Upper lobe of right lung (tissue), 1 donor: ENCODE measurements around the gene SKIL. TPM values are rescaled to one million over a fixed set of nuclear protein-coding genes. Genes with fewer than 3 reads are reported as not detected.

Experiments
- ATAC-seq: fragments of 200-7000 bp; cut with Tn5 transposase; one replicate; pipeline ENCODE4 v1.9.1; 2020; ENCODE audit warnings: mild to moderate bottlenecking, moderate library complexity
- DNase-seq: peaks from one replicate; pipeline ENCODE4 v3.0.0-alpha.2; 2020
- H3K27ac ChIP-seq: fragments of 200-600 bp; one replicate; pipeline ENCODE4 v1.8.0; 2022
- H3K27me3 ChIP-seq: fragments of 200-600 bp; one replicate; pipeline ENCODE4 v1.8.0; 2022; ENCODE audit warnings: mild to moderate bottlenecking
- H3K36me3 ChIP-seq: fragments of 200-600 bp; one replicate; pipeline ENCODE4 v1.8.0; 2022
- H3K4me1 ChIP-seq: fragments of 200-600 bp; one replicate; pipeline ENCODE4 v1.8.0; 2022
- H3K4me3 ChIP-seq: fragments of 200-600 bp; one replicate; pipeline ENCODE4 v1.8.0; 2022; ENCODE audit warnings: mild to moderate bottlenecking
- H3K9me3 ChIP-seq: fragments of 200-600 bp; one replicate; pipeline ENCODE4 v1.8.0; 2022
- CTCF ChIP-seq: fragments of 200-600 bp; IDR thresholded peaks from one replicate; pipeline ENCODE4 v1.8.0; 2022; ENCODE audit warnings: antibody characterized with exemption
- intact Hi-C: fragments of 100-400 bp; cut with DNase I; formaldehyde crosslinking; loops from one replicate; pipeline ENCODE4 v1.11.0; 2022
- total RNA-seq: library from RNA; stranded (reverse); fragmentation: NEBNext Ultra II Directional; extraction: Animal tissue kit (Norgen Biotek cat#: 25700); gene quantifications from one replicate; pipeline ENCODE4 v1.2.1, GENCODE V29; 2021
- donor health status: DM: no; HTN: yes; CAD: no; lungs with severe emphysema.

SKIL gene
- total RNA-seq, 1 donor from 2014 or later, result 89.4 TPM

GRCh38 chr3:170418422-170419398 lies 61.2 kb downstream of the SKIL start, which contains the start of gene CLDN11:
Gene CLDN11 (plus strand): TSS chr3:170418868. CDS start chr3:170419067, 199 bp downstream.
- Histone ChIP-seq H3K36me3 (no peaks in the 10 kb centered on the region), H3K9me3 (no peaks in the 10 kb centered on the region), H3K27me3 (peaks cover 18% of the 10 kb centered on the region), H3K4me3 (peak within 1 kb of the TSS; percentile 53), H3K27ac (peak within 1 kb of the TSS; percentile 75), H3K4me1 (peaks cover 14% of the 10 kb centered on the region)
- DNase-seq, result no peak
- no peak for TF ChIP-seq CTCF
- ATAC-seq, result peak; percentile 64
- intact Hi-C loops, result loop anchor here (5.0 kb wide), 1 partner anchor 394 kb away; no protein-coding TSS in a partner anchor

GRCh38 chr3:170419557-170420087 lies 62.1 kb downstream of the SKIL start:
- ATAC-seq (peak; percentile 56), DNase-seq (no peak)

GRCh38 chr3:170420307-170420821 lies 62.8 kb downstream of the SKIL start:
- no peaks in the 10 kb centered on the region for H3K9me3 ChIP-seq
- peak overlapping the region; percentile 75 for H3K27ac ChIP-seq
- peaks cover 18% of the 10 kb centered on the region for H3K27me3 ChIP-seq

More at GRCh38 chr3:170419557-170420087, 62.1 kb downstream of the SKIL start:
- TF ChIP-seq CTCF, result no peak
- H3K9me3 ChIP-seq, result no peaks in the 10 kb centered on the region
- peaks cover 14% of the 10 kb centered on the region for H3K4me1 ChIP-seq
- intact Hi-C loops, result loop anchor here (5.0 kb wide), 1 partner anchor 393 kb away; no protein-coding TSS in a partner anchor
- no peaks in the 10 kb centered on the region for H3K36me3 ChIP-seq
- H3K27me3 ChIP-seq, result peaks cover 18% of the 10 kb centered on the region
- H3K4me3 ChIP-seq, result peak overlapping the region; percentile 53
- peak overlapping the region; percentile 75 for H3K27ac ChIP-seq

GRCh38 chr3:170421111-170421641 lies 63.7 kb downstream of the SKIL start:
- DNase-seq, result no peak
- intact Hi-C loops, result no loop called here
- TF ChIP-seq CTCF, result no peak
- Histone ChIP-seq H3K4me1 (peaks cover 14% of the 10 kb centered on the region), H3K9me3 (no peaks in the 10 kb centered on the region), H3K4me3 (peak overlapping the region; percentile 53), H3K27me3 (peaks cover 18% of the 10 kb centered on the region), H3K27ac (peak overlapping the region; percentile 75), H3K36me3 (no peaks in the 10 kb centered on the region)
- ATAC-seq, result no peak

More at GRCh38 chr3:170420307-170420821, 62.8 kb downstream of the SKIL start:
- intact Hi-C loops, result no loop called here
- Histone ChIP-seq H3K4me3 (peak overlapping the region; percentile 53), H3K4me1 (peaks cover 14% of the 10 kb centered on the region), H3K36me3 (no peaks in the 10 kb centered on the region)
- TF ChIP-seq CTCF, result no peak
- ATAC-seq (no peak), DNase-seq (no peak)

- intact Hi-C loops, result no loop called here
- DNase-seq (no peak), ATAC-seq (no peak)
- no peaks in the 10 kb centered on the region for H3K9me3 ChIP-seq
- peaks cover 18% of the 10 kb centered on the region for H3K27me3 ChIP-seq
- TF ChIP-seq CTCF, result no peak
- peaks cover 14% of the 10 kb centered on the region for H3K4me1 ChIP-seq
- peak overlapping the region; percentile 53 for H3K4me3 ChIP-seq
- H3K27ac ChIP-seq, result peak overlapping the region; percentile 75
- no peaks in the 10 kb centered on the region for H3K36me3 ChIP-seq
These were observed 64.2 kb downstream of the SKIL start for GRCh38 chr3:170421758-170422157.
